OCI-LY3 (cell line): ENCODE measurements around the gene RIPK3.
"Not testable (repeated sequence)": the region's sequence is repeated elsewhere in the genome, so short reads cannot be mapped to it uniquely, and the experiment has no call there.

ENCODE experiments used
- H2AFZ ChIP-seq: fragments of 200-600, 300-600 bp; shearing (Covaris generic); 2 replicates; pipeline ENCODE4 v1.6.0; 2014; ENCODE audit warnings: antibody characterized with exemption, low read depth, low read length
- H3K27ac ChIP-seq: fragments of 200-600, 300-600 bp; sonication (generic); 2 replicates; pipeline ENCODE4 v1.5.1; 2014; ENCODE audit warnings: mild to moderate bottlenecking, low read length, moderate library complexity, mixed read lengths
- H3K27me3 ChIP-seq: fragments of 200-600, 300-600 bp; sonication (generic); 2 replicates; pipeline ENCODE4 v1.6.1; 2014; ENCODE audit warnings: low read depth, low read length, mixed read lengths
- H3K36me3 ChIP-seq: fragments of 200-600, 300-600 bp; sonication (generic); replicated peaks from 2 replicates; pipeline ENCODE3; 2014; ENCODE audit warnings: low read depth, low read length, mixed read lengths
- H3K4me1 ChIP-seq: fragments of 300-600, 200-600 bp; sonication (generic); 2 replicates; pipeline ENCODE4 v1.6.1; 2014; ENCODE audit warnings: low read length, mixed read lengths
- H3K4me2 ChIP-seq: fragments of 200-600, 300-600 bp; sonication (generic); 2 replicates; pipeline ENCODE4 v1.6.1; 2014; ENCODE audit warnings: low read length, mixed read lengths
- H3K4me3 ChIP-seq: fragments of 300-600, 200-600 bp; sonication (generic); 2 replicates; pipeline ENCODE4 v1.5.1; 2014; ENCODE audit warnings: antibody characterized with exemption, mild to moderate bottlenecking, low read length, moderate library complexity
- H3K79me2 ChIP-seq: fragments of 300-600, 200-600 bp; shearing (Covaris generic); 2 replicates; pipeline ENCODE4 v1.6.1; 2014; ENCODE audit warnings: mild to moderate bottlenecking, low read length, mixed read lengths
- H3K9ac ChIP-seq: fragments of 300-600, 200-600 bp; shearing (Covaris generic); 2 replicates; pipeline ENCODE4 v1.6.0; 2014; ENCODE audit warnings: mild to moderate bottlenecking, low read length, moderate library complexity
- H3K9me3 ChIP-seq: fragments of 200-600, 300-600 bp; shearing (Covaris generic); 2 replicates; pipeline ENCODE4 v1.6.1; 2014; ENCODE audit warnings: low read length, mixed read lengths; ENCODE audit not compliant: insufficient read depth
- H4K20me1 ChIP-seq: fragments of 200-600, 300-600 bp; sonication (generic); 2 replicates; pipeline ENCODE4 v1.6.1; 2016; ENCODE audit warnings: low read length, mixed read lengths; ENCODE audit not compliant: insufficient read depth
- EZH2phosphoT487 ChIP-seq: fragments of 200-600 bp; shearing (Covaris generic); IDR thresholded peaks from 2 replicates; pipeline ENCODE4 v1.6.1; 2018; ENCODE audit warnings: antibody characterized with exemption, mixed run types, low read depth
- TF ChIP-seq, protein P1 (sequence below): fragments of 200-600, 300-600 bp; sonication (generic); IDR thresholded peaks from 2 replicates; pipeline ENCODE4 v1.5.1; 2014; ENCODE audit warnings: antibody characterized with exemption, low read length, low read depth

The RIPK3 gene

DNA sequence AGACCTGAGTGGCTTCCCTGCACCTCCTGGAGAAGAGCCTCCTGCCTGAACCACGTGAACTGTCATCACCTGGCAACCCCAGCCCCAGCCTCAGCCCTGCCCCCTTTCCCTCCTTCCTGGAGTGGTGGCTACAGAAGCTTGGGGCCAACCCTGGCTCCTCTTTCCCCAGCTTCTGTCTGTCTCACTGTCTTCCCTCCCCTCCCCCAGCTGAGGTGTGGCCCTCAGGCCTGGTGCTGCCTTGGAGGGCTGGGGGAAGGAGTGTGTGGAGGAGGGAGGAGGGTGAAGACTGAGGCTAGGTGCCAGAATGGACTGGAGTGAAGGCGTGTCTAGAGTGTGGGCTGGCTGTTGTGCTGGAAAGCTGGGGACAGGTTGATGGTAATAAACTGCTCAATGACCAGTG, 37.9 kb upstream of the RIPK3 start:
- Histone ChIP-seq H2AFZ (no peak overlapping the region), H3K4me3 (no peak overlapping the region), H3K9me3 (no peaks in the 10 kb centered on the region), H3K9ac (no peak overlapping the region), H3K4me1 (peaks cover 10% of the 10 kb centered on the region), H4K20me1 (no peaks in the 10 kb centered on the region), H3K27me3 (no peaks in the 10 kb centered on the region), H3K36me3 (peaks cover 12% of the 10 kb centered on the region), H3K27ac (no peak overlapping the region), H3K79me2 (no peaks in the 10 kb centered on the region), H3K4me2 (no peak overlapping the region)
- TF ChIP-seq EZH2phosphoT487, result no peak
- TF ChIP-seq, protein P1, sequence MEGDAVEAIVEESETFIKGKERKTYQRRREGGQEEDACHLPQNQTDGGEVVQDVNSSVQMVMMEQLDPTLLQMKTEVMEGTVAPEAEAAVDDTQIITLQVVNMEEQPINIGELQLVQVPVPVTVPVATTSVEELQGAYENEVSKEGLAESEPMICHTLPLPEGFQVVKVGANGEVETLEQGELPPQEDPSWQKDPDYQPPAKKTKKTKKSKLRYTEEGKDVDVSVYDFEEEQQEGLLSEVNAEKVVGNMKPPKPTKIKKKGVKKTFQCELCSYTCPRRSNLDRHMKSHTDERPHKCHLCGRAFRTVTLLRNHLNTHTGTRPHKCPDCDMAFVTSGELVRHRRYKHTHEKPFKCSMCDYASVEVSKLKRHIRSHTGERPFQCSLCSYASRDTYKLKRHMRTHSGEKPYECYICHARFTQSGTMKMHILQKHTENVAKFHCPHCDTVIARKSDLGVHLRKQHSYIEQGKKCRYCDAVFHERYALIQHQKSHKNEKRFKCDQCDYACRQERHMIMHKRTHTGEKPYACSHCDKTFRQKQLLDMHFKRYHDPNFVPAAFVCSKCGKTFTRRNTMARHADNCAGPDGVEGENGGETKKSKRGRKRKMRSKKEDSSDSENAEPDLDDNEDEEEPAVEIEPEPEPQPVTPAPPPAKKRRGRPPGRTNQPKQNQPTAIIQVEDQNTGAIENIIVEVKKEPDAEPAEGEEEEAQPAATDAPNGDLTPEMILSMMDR, result no peak

DNA sequence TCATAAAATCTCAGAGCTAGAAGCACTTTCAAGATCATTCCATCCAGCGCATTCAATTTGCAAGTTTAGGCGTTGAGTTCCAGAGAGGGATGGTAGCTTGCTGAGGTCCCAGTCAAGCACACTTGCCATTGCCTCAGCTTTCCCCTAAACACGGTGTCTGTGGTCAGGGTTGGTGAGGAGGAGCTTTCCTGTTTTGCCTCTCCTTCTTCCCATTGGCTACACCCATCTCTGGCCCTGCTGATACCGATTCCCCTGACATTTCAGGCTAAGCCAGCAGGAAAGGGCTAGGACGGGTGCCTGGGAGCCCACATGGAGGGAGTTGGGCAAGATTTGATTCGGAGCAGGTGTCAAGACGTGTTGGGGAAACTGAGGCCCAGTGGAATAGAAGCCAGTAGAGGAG, 37.3 kb upstream of the RIPK3 start:
- no peak overlapping the region for H2AFZ ChIP-seq
- no peak overlapping the region for H3K27ac ChIP-seq
- peaks cover 13% of the 10 kb centered on the region for H3K36me3 ChIP-seq
- no peak overlapping the region for H3K9ac ChIP-seq
- H3K4me3 ChIP-seq, result no peak overlapping the region
- TF ChIP-seq EZH2phosphoT487, result no peak
- TF ChIP-seq, protein P1, result no peak
- no peaks in the 10 kb centered on the region for H3K79me2 ChIP-seq
- no peak overlapping the region for H3K4me2 ChIP-seq
- H4K20me1 ChIP-seq, result no peaks in the 10 kb centered on the region
- H3K27me3 ChIP-seq, result no peaks in the 10 kb centered on the region
- H3K4me1 ChIP-seq, result peaks cover 10% of the 10 kb centered on the region
- no peaks in the 10 kb centered on the region for H3K9me3 ChIP-seq

DNA sequence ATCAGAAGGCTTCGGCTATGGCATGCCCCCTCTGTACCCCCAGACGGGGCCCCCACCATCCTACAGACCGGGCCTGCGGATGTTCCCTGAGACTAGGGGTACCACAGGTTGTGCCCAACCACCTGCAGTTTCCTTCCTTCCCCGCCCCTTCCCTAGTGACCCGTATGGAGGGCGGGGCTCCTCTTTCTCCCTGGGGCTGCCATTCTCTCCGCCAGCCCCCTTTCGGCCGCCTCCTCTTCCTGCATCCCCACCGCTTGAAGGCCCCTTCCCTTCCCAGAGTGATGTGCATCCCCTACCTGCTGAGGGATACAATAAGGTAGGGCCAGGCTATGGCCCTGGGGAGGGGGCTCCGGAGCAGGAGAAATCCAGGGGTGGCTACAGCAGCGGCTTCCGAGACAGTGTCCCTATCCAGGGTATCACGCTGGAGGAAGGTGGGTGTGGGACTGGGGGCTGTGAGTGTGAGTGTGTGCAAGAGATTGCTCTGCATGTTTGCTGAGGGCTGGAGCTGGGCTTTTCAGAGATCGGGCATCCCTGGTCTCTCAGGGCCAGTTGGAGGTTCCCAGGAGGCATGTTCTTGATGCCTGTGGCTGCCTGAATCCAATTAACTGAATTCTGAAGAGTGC, 36.8 kb upstream of the RIPK3 start:
- H3K27me3 ChIP-seq, result no peaks in the 10 kb centered on the region
- no peak for TF ChIP-seq EZH2phosphoT487
- TF ChIP-seq, protein P1, result no peak
- H3K4me1 ChIP-seq, result peaks cover 7% of the 10 kb centered on the region
- H3K9me3 ChIP-seq, result no peaks in the 10 kb centered on the region
- H2AFZ ChIP-seq, result no peak overlapping the region
- no peaks in the 10 kb centered on the region for H4K20me1 ChIP-seq
- no peak overlapping the region for H3K4me3 ChIP-seq
- H3K27ac ChIP-seq, result no peak overlapping the region
- H3K36me3 ChIP-seq, result peaks cover 13% of the 10 kb centered on the region
- H3K79me2 ChIP-seq, result no peaks in the 10 kb centered on the region
- no peak overlapping the region for H3K4me2 ChIP-seq
- no peak overlapping the region for H3K9ac ChIP-seq

DNA sequence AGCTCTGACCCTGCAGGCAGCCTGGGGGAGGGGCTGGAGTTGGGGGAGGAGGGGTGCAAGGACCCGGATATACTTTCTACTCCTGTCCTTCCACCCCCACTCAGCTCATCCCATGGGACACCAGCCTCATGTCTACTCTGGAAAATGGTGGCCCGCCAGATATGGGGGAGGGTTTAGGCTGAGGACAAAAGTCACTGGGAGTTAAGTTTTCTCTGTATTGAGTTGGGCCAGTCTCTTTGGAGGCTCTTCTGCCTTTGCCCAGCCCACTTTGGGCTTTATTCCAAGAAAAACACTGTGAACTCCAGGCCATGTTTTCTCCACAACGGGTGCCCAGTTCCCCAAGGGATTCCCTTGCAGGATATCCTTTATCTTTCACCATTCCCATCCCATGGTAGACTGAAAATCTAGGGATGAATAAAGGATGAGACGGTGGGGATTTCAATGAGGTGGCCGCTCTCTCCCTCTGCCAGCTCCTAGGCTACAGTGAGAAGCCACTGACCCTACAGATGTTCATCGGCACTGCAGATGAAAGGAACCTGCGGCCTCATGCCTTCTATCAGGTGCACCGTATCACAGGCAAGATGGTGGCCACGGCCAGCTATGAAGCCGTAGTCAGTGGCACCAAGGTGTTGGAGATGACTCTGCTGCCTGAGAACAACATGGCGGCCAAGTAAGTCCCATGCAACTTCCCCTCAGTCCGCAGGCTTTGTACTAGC, 33.1 kb upstream of the RIPK3 start:
- H4K20me1 ChIP-seq, result no peaks in the 10 kb centered on the region
- H3K27me3 ChIP-seq, result no peaks in the 10 kb centered on the region

DNA sequence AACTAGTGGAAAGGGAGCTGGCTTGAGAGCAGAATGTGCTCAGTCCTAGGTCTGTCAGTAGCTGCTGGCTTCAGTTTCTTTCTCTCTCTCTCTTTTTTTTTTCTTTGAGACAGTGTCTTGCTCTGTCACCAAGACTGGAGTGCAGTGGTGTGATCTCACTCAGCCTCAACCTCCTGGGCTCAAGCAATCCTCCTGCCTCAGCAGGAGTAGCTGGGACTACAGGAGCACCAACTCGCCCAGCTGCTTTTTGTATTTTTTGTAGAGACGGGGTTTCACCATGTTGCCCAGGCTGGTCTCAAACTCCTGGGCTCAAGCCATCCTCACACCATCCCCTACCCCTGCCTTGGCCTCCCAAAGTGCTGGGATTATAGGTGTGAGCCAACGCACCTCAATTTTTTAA, 31.8 kb upstream of the RIPK3 start:
- not testable (repeated sequence) for H4K20me1 ChIP-seq, H2AFZ ChIP-seq, H3K4me2 ChIP-seq, H3K27me3 ChIP-seq, H3K79me2 ChIP-seq, H3K27ac ChIP-seq, H3K4me3 ChIP-seq, H3K4me1 ChIP-seq, H3K9me3 ChIP-seq, H3K9ac ChIP-seq
- peaks cover 13% of the 10 kb centered on the region for H3K36me3 ChIP-seq

More for the DNA sequence above, 33.1 kb upstream of the RIPK3 start:
- Histone ChIP-seq H3K9ac (no peak overlapping the region), H3K9me3 (no peaks in the 10 kb centered on the region), H3K36me3 (peaks cover 13% of the 10 kb centered on the region), H3K4me2 (no peak overlapping the region), H2AFZ (no peak overlapping the region), H3K4me3 (no peak overlapping the region), H3K79me2 (no peaks in the 10 kb centered on the region), H3K27ac (no peak overlapping the region), H3K4me1 (peaks cover 4% of the 10 kb centered on the region; the same call in 1 of the 2 replicates)
- TF ChIP-seq EZH2phosphoT487, result no peak
- TF ChIP-seq, protein P1, result no peak
